Stimulated activated CD8-positive, alpha-beta memory T cell treated with anti-CD3 and anti-CD28 coated beads, Interleukin-7, amount 100 ng/mL, for 4 hours (primary cell): ENCODE results near the gene DTX2.
"Not testable (repeated sequence)": the region's sequence is repeated elsewhere in the genome, so short reads cannot be mapped to it uniquely, and the experiment has no call there.

ENCODE experiments used
- DNase-seq, 2 donors: peaks; one replicate each; pipeline ENCODE4 v3.0.0-alpha.2; 2020; ENCODE audit warnings: low read depth in 2 of 2

Gene DTX2

GRCh38 chr7:76487969-76488368, 26.5 kb downstream of the DTX2 start:
- DNase-seq: not testable (repeated sequence)

- not testable (repeated sequence) for DNase-seq
Observed at GRCh38 chr7:76492139-76492538, 30.6 kb downstream of the DTX2 start.

- not testable (repeated sequence) for DNase-seq
Observed at GRCh38 chr7:76495717-76496116, 34.2 kb downstream of the DTX2 start.

- not testable (repeated sequence) for DNase-seq
Observed at GRCh38 chr7:76497918-76498582, 36.5 kb downstream of the DTX2 start.

- DNase-seq: not testable (repeated sequence)
Observed at GRCh38 chr7:76498583-76499200, 37.2 kb downstream of the DTX2 start.

DNA sequence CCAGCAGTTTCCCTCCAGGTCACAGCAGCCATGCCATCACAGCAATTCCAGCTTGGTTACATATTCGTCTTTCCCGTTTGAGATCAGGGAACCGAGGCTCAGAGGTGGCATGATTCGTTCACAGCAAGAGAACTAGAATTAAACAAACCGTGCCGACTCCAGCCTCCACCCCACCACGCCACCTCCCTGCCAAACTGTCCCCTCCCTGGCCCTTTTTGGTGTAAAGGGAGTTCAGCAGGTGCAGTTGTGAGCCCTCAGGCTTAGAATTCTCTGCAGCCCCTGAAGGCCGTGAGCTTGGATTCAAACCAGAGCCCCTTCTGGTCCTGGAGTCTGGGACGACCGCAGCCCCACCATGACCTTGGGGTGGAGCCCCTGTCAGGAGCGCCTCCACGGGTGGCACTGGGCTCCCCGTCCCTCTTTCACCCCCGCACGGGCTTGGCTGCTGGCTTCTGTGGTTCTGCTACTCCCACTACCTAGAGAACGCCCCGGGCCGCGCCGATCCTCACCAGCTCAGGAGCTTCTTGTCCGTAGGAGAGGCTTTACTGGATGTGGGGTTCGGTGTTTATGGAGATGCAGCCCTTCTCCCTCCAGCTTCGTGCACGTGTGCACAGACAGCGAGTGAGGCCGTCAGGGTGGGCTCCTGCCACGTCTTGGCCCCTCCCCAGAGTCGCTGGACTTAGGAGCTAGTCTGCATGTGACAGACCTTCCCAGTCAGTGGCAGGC, 37.9 kb downstream of the DTX2 start:
- DNase-seq: not testable (repeated sequence)

DNA sequence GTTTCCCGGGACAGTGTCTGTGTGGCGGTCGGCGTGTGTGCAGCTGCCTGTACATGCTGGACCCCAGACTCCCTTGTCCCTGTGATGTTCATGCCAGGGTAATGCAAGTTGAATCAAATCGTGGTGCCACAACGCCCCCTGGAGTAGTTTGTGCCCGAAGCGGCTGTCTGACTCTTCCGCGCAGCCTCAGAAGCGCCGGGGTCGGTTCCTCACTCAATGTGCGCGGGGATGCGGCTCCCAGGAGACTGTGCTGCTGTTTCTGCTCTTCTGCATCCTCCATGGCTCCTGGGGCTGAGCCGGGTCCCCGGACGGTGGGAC, 38.4 kb downstream of the DTX2 start:
- not testable (repeated sequence) for DNase-seq

DNA sequence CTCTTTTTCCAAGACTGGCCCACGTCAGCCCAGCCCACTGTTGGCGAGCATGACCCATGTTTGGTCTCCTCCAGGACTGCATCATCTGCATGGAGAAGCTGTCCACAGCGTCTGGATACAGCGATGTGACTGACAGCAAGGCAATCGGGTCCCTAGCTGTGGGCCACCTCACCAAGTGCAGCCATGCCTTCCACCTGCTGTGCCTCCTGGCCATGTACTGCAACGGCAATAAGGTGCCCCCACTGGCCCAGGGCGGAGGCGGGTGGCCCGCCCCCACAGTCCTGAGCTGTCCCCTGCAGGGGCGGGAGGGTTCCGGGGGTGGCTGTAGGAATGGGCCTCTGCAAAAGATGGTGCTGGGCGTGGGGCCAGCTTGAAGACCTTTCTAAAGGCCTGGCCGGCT, 40.7 kb downstream of the DTX2 start:
- DNase-seq: not testable (repeated sequence)

DNA sequence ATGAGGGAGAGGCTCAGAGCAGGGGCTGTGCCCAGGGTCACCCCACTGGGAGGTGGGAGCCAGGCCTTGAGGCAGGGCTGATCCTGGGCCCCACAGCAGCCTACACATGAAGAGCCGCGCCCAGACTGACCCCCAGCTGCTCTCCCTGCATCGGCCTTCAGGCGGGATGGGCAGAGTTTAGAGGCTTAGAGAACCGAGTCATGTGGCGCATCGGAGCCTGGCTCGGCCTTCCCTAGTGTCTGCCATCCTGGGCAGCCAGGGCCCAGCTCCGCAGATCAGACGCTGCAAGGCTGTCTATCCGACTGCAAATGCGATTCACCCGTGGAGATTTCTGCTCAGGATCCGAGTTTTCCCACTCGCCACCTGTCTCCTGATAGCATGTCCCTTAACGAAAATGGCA, 41.3 kb downstream of the DTX2 start:
- not testable (repeated sequence) for DNase-seq

GRCh38 chr7:76503244-76503643, 41.7 kb downstream of the DTX2 start:
- not testable (repeated sequence) for DNase-seq

- DNase-seq: not testable (repeated sequence)
Observed at GRCh38 chr7:76504351-76505167, 43.0 kb downstream of the DTX2 start.

DNA sequence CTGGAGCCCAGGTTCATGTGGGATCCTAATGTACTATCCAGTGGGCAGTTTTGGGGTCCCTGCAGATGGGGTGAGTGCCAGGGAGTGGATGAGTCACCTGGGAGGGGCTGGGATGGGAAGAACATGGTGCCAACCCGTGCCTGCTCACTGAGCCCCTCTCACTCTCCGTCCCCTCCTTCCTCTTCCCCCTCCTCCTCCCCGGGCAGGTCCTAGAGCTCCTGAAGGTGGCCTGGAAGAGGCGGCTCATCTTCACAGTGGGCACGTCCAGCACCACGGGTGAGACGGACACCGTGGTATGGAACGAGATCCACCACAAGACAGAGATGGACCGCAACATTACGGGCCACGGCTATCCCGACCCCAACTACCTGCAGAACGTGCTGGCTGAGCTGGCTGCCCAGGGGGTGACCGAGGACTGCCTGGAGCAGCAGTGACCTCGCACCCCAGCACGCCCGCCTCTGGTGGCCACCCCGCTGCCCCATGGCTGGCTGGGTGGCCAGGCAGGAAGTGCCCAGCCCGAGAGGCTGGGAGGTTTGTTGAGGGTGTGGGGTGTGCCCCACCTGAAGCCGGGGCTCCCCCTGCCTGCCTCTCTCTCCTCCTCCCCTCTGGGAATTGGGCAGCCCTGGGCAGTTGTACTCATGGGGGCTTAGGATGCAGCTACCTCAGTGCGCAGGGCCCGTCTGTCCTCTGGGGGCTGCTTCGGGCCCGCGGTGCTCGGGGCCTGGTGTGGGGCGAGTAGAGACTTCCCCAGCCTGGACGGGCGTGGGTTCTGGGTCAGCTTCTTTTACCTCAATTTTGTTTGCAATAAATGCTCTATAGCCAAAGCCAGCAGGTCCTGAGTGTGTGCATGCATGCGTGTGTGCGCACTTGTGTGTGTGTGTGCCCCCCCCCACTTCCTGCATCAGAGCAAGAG, 43.9 kb downstream of the DTX2 start:
- no peak for DNase-seq

DNA sequence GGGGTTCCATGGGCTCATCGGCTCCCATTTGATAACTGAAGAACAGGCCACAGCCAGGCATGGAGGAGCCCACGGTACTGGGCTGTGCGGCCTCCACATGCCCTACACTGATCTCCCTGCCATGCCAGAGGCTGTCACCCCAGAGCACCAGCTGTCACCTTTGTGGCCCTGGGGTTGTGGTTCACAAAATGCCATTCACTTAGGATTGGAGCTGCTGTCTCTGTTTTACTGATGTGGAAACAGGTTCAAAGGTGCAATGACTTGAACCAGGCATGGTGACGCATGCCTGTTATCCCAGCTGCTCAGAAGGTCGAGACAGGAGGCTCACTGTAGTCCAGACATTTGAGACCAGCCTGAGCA, 44.6 kb downstream of the DTX2 start:
- DNase-seq: no peak

DNA sequence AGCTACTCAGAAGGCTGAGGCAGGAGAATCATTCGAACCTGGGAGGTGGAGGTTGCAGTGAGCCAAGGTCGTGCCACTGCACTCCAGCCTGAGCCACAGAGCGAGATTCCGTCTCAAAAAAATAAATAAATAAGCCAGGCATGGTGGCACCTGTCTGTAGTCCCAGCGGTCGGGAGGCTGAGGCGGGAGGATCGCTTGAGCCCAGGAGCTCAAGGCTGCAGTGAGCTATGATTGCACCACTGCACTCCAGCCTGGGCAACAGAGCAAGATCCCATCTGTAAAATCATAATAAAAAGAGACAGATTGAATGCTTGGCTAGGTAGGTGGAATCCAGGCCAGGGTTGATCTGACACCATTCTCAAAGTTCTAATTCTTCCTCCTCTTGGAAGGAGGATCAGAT, 45.1 kb downstream of the DTX2 start:
- not testable (repeated sequence) for DNase-seq

DNA sequence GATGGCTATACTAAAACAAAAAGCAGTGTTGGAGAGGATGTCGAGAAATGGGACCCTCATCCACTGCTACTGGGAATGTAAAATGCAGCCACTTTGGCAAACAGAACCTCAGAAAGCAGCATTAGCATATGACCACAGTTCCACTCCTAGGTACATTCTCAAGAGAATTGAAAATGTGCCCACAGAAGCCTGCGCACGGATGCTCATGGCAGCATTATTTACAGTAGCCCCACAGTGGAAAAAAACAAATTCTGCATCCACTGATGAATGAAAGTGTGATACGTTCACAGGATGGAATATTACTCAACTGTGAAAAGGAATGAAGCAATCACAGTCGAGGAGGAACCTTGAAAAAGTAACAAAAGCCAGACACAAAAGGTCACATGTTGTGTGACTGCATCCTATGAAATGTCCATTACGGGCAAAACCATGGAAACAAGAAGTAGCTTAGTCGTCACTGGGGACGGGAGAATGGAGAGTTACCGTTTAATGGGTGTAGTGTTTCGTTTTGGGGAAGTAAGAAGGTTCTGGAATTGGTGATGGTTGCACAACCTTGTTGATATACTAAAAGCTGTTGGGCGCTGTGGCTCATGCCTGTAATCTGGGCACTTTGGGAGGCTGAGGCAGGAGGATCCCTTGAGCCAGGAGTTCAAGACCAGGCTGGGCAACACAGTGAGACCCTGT, 46.4 kb downstream of the DTX2 start:
- no peak for DNase-seq

GRCh38 chr7:76509931-76510877, 48.7 kb downstream of the DTX2 start, which contains the start of gene UPK3B:
UPK3B (plus strand) TSS chr7:76510552; CDS start chr7:76510653, 101 bp downstream.
- no peak for DNase-seq

GRCh38 chr7:76511200-76511910, 49.8 kb downstream of the DTX2 start:
- DNase-seq: not testable (repeated sequence)
